K562 (cell line): Measurements from ENCODE around the gene MEGF9. TPM values are rescaled to one million over a fixed set of nuclear protein-coding genes. Genes with fewer than 3 reads are reported as not detected.

Experiments
- LEF1 ChIP-seq: fragments of 450-650 bp; IDR thresholded peaks from 2 replicates; pipeline ENCODE4 v1.6.1; 2016; ENCODE audit warnings: mild to moderate bottlenecking
- MTA2 ChIP-seq: fragments of 450-650 bp; IDR thresholded peaks from 2 replicates; pipeline ENCODE4 v1.6.1; 2016; ENCODE audit warnings: low read depth
- NCOA2 ChIP-seq, 2 experiments: fragments of 450-650 bp; IDR thresholded peaks; 2 replicates each; pipeline ENCODE4 v1.6.1; 2018; ENCODE audit warnings: mild to moderate bottlenecking in 2 of 2, moderate library complexity in 1 of 2; ENCODE audit not compliant: partially characterized antibody in 2 of 2
- POLR2AphosphoS5 ChIP-seq: IDR thresholded peaks from 2 replicates; pipeline ENCODE4 v1.6.1; 2011; ENCODE audit warnings: mild to moderate bottlenecking, low read depth, low read length, moderate library complexity; ENCODE audit not compliant: control insufficient read depth, insufficient read depth
- VEZF1 ChIP-seq: fragments of 200-800 bp; sonication (Bioruptor generic); IDR thresholded peaks from 2 replicates; pipeline ENCODE4 v1.6.1; 2017; ENCODE audit warnings: missing genetic modification characterization, missing compliant biosample characterization
- ZBTB26 ChIP-seq: fragments of 450-650 bp; formaldehyde crosslinking; IDR thresholded peaks from 2 replicates; pipeline ENCODE4 v1.4.0; 2022; ENCODE audit warnings: missing genetic modification characterization
- polyA plus RNA-seq, 8 experiments: library from polyadenylated mRNA; depleted of rRNA in 4 of 8; stranded (reverse) in 5 of 8; unstranded in 3 of 8; fragments of >200 nt; fragmentation: Nextera tagmentation in 2 of 8; fragmentation: Illumina TruSeq in 1 of 8; extraction: Ambion mirVana in 2 of 8; extraction: Trizol in 1 of 8; gene quantifications; 2 replicates each; pipeline versions ENCODE4 v1.2.1 to v1.2.3, GENCODE V29; 2011 to 2014; ENCODE audit warnings: inconsistent platforms in 1 of 8, missing spikeins in 1 of 8
- total RNA-seq, 7 experiments: library from RNA; depleted of rRNA in 6 of 7; stranded (reverse); fragments of >200 nt in 6 of 7; fragmentation: Illumina TruSeq in 2 of 7; extraction: Trizol in 2 of 7; gene quantifications; 2 replicates each; pipeline versions ENCODE4 v1.2.1 to v1.2.3, GENCODE V29; 2011 to 2021; ENCODE audit warnings: low replicate concordance in 1 of 7
- TF ChIP-seq, protein P1 (sequence below): fragments of 250-450 bp; sonication (Bioruptor Pico); IDR thresholded peaks from 2 replicates; pipeline ENCODE4 v1.4.0; 2020; ENCODE audit warnings: mild to moderate bottlenecking, moderate library complexity

Gene MEGF9
- total and polyA plus RNA-seq, 9 of the 15 experiments (the other 6 are each of a cell fraction or from before 2014, with no cell fraction given): 2.1 to 6.2 (median 3.8) TPM

DNA sequence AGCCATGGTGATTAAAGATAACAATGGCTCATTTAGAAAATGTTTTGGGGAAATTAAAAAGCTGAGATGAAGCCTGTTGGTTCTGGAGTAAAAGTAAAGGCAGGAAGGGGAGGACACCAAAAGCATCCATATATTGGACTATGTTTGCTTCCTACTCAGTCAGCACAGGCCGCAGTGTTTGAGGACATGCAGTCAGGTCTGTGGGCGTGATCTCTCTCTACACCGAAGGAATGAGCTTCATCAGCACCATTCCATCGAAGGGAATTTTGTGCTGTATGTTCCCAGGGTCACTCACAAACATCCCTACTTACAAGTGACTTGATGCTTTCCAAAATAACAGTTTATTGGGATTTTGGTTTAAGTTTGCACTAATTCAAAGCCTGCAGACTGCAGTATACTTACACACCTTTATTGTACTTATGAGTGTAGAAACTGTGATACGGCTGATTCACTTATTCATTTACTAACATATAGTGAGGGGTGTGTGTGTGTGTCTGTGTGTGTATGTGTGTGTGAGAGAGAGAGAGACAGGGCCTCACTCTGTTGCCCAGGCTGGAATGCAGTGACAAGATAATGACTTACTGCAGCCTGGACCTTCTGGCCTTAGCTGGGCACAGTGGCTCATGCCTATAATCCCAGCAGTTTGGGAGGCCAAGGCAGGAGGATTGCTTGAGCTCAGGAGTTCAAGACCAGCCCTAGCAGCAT is 120.9 kb downstream of the MEGF9 start (continued):
- TF ChIP-seq, protein P1, sequence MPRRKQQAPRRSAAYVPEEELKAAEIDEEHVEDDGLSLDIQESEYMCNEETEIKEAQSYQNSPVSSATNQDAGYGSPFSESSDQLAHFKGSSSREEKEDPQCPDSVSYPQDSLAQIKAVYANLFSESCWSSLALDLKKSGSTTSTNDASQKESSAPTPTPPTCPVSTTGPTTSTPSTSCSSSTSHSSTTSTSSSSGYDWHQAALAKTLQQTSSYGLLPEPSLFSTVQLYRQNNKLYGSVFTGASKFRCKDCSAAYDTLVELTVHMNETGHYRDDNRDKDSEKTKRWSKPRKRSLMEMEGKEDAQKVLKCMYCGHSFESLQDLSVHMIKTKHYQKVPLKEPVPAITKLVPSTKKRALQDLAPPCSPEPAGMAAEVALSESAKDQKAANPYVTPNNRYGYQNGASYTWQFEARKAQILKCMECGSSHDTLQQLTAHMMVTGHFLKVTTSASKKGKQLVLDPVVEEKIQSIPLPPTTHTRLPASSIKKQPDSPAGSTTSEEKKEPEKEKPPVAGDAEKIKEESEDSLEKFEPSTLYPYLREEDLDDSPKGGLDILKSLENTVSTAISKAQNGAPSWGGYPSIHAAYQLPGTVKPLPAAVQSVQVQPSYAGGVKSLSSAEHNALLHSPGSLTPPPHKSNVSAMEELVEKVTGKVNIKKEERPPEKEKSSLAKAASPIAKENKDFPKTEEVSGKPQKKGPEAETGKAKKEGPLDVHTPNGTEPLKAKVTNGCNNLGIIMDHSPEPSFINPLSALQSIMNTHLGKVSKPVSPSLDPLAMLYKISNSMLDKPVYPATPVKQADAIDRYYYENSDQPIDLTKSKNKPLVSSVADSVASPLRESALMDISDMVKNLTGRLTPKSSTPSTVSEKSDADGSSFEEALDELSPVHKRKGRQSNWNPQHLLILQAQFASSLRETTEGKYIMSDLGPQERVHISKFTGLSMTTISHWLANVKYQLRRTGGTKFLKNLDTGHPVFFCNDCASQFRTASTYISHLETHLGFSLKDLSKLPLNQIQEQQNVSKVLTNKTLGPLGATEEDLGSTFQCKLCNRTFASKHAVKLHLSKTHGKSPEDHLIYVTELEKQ (CRISPR knock-in tag): no peak
- no peak for TF ChIP-seq POLR2AphosphoS5
- TF ChIP-seq MTA2: no peak
- no peak for TF ChIP-seq NCOA2 (IDR thresholded peaks at IDR 0.05; ENCODE audit: partially characterized antibody in 2 of 2)
- TF ChIP-seq LEF1: no peak
- TF ChIP-seq ZBTB26 (CRISPR knock-in tag): no peak
- TF ChIP-seq VEZF1 (CRISPR knock-in tag): no peak
